Measurements from ENCODE around the gene ADAMTS20. TPM values are rescaled to one million over a fixed set of nuclear protein-coding genes. Genes with fewer than 3 reads are reported as not detected.
"Not testable (repeated sequence)": the region's sequence is repeated elsewhere in the genome, so short reads cannot be mapped to it uniquely, and the experiment has no call there.

Gene ADAMTS20
- total RNA-seq, 1 experiment from 2014 or later: not detected

DNA sequence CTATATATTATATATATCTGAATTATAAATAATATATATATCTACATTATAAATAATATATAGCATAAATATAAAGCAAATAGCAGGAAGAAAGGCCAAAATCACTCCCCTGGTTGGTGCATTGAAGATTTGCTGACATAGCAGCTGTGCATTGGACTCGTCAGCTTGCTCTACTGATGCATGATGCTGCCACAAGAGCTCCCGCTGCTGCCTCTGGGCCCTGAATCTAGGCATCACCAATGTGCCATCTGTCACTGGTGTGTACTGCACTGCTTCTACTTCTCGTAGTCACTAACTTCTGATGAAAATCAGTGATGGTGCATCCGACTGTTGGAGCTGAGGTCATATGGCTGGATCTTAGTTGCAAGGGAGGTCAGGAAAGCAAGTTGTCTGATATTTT is 205.0 kb downstream of the ADAMTS20 start:
- POLR2A ChIA-PET: no interaction called here
- no TSS peak for BruUV-seq (replicated peaks)
- Mint-ChIP-seq H3K36me3 (ENCODE audit: insufficient read depth, unreplicated experiment) (no peaks in the 10 kb centered on the region), H3K27me3 (ENCODE audit: insufficient read depth, unreplicated experiment) (peaks cover 35% of the 10 kb centered on the region), H3K27ac (ENCODE audit: low read depth, unreplicated experiment) (no peak overlapping the region), H3K4me1 (ENCODE audit: insufficient read depth, unreplicated experiment) (no peaks in the 10 kb centered on the region), H3K9me3 (ENCODE audit: unreplicated experiment) (peaks cover 16% of the 10 kb centered on the region), H3K4me3 (ENCODE audit: unreplicated experiment) (no peak overlapping the region)
- intact Hi-C loops (cut with micrococcal nuclease): no loop called here
- TF ChIP-seq CTCF (IDR thresholded peaks at IDR 0.05; ENCODE audit: unreplicated experiment): no peak
- DNase-seq (ENCODE audit: unreplicated experiment): no peak
- CTCF ChIA-PET: interaction anchor here (0.7 to 1.4 kb wide), 4 partner anchors 9 to 1670 kb away, joined by 3 to 4 read pairs (median 4); no protein-coding TSS in a partner anchor

- DNase-seq (ENCODE audit: unreplicated experiment): no peak
- intact Hi-C loops (cut with micrococcal nuclease): no loop called here
- Mint-ChIP-seq H3K27ac (ENCODE audit: low read depth, unreplicated experiment) (no peak overlapping the region), H3K4me3 (ENCODE audit: unreplicated experiment) (no peak overlapping the region), H3K4me1 (ENCODE audit: insufficient read depth, unreplicated experiment) (no peaks in the 10 kb centered on the region), H3K36me3 (ENCODE audit: insufficient read depth, unreplicated experiment) (no peaks in the 10 kb centered on the region), H3K27me3 (ENCODE audit: insufficient read depth, unreplicated experiment) (peaks cover 19% of the 10 kb centered on the region), H3K9me3 (ENCODE audit: unreplicated experiment) (peaks cover 16% of the 10 kb centered on the region)
- CTCF ChIA-PET: interaction anchor here (0.6 kb wide), 1 partner anchor 56 kb away, joined by 4 read pairs; no protein-coding TSS in a partner anchor
- no peak for TF ChIP-seq CTCF (IDR thresholded peaks at IDR 0.05; ENCODE audit: unreplicated experiment)
- no TSS peak for BruUV-seq (replicated peaks)
- POLR2A ChIA-PET: no interaction called here
Measured at GRCh38 chr12:43345023-43345422, 207.0 kb downstream of the ADAMTS20 start.

GRCh38 chr12:43341785-43342313 is 210.2 kb downstream of the ADAMTS20 start:
- DNase-seq (ENCODE audit: unreplicated experiment); H3K4me3 Mint-ChIP-seq (ENCODE audit: unreplicated experiment); intact Hi-C loops (cut with micrococcal nuclease); CTCF ChIA-PET; H3K27ac Mint-ChIP-seq (ENCODE audit: low read depth, unreplicated experiment); H3K4me1 Mint-ChIP-seq (ENCODE audit: insufficient read depth, unreplicated experiment); BruUV-seq (replicated peaks); H3K27me3 Mint-ChIP-seq (ENCODE audit: insufficient read depth, unreplicated experiment); H3K36me3 Mint-ChIP-seq (ENCODE audit: insufficient read depth, unreplicated experiment): not testable (repeated sequence)
- POLR2A ChIA-PET: interaction anchor here (0.6 to 0.7 kb wide), 2 partner anchors 752 to 1561 kb away, joined by 3 read pairs; partner anchors contain the start of gene PRICKLE1
- H3K9me3 Mint-ChIP-seq (ENCODE audit: unreplicated experiment): peaks cover 16% of the 10 kb centered on the region

DNA sequence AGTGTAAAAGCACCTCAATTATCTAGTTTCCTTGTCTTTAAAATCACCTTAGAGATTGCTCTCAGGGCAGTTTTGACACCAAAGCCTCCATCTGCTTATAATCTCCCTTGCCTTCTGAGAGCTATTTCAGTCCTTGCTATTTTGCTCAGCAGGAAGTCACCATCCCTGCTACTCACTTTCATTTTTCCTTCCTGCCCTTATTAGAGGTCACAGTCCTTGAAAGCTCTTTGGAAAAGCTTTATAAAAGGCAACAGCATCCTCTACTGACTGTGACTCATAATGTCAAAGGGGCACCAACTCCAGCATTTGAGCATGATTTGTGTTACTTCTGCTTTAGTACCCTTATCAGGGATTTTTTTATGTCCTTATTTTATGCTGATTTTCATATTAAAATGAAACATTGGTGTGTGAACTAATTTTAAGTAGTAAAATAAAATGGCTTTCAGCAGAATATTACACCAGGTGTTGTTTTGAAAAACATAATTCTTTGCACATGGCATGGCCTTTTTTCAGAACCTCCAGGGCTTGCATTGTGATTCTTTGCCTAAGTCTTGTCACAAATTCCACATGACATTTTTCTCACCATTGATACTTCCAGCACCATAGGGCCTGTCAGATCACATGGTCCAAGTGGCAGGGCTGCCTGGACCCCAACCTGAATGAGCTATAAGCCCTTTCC is 213.0 kb downstream of the ADAMTS20 start:
- TF ChIP-seq CTCF (IDR thresholded peaks at IDR 0.05; ENCODE audit: unreplicated experiment): peak; percentile 55
- H3K27ac Mint-ChIP-seq (ENCODE audit: low read depth, unreplicated experiment): no peak overlapping the region
- no peaks in the 10 kb centered on the region for H3K27me3 Mint-ChIP-seq (ENCODE audit: insufficient read depth, unreplicated experiment)
- intact Hi-C loops (cut with micrococcal nuclease): loop anchor here (1.0 to 10.0 kb wide), 5 partner anchors 54 to 857 kb away; no protein-coding TSS in a partner anchor
- no peak overlapping the region for H3K4me3 Mint-ChIP-seq (ENCODE audit: unreplicated experiment)
- peak; percentile 64 for DNase-seq (ENCODE audit: unreplicated experiment)
- ChIA-PET POLR2A (interaction anchor here (0.6 to 0.8 kb wide), 3 partner anchors 24 to 913 kb away, joined by 3 read pairs; no protein-coding TSS in a partner anchor), CTCF (interaction anchor here (0.5 to 2.1 kb wide), 25 partner anchors 8 to 1315 kb away, joined by 3 to 16 read pairs (median 4); no protein-coding TSS in a partner anchor)
- peaks cover under 1% of the 10 kb centered on the region for H3K9me3 Mint-ChIP-seq (ENCODE audit: unreplicated experiment)
- no peaks in the 10 kb centered on the region for H3K36me3 Mint-ChIP-seq (ENCODE audit: insufficient read depth, unreplicated experiment)
- H3K4me1 Mint-ChIP-seq (ENCODE audit: insufficient read depth, unreplicated experiment): peaks cover 12% of the 10 kb centered on the region
- no TSS peak for BruUV-seq (replicated peaks)

Measured in MCF 10A (cell line).